T-helper 17 cell (primary cell): ENCODE results near the gene OLIG2. TPM values are rescaled to one million over a fixed set of nuclear protein-coding genes. Genes with fewer than 3 reads are reported as not detected.

Experiments used
- ATAC-seq: fragments of 150-1000 bp; cut with Tn5 transposase; 2 replicates; pipeline ENCODE4 v1.10.0; 2021; ENCODE audit warnings: mild to moderate bottlenecking, moderate library complexity
- DNase-seq, 3 donors: peaks; one replicate each; pipeline versions ENCODE4 v3.0.0 to v3.0.0-alpha.2; 2020 to 2021
- H3K9me3 ChIP-seq: one replicate; pipeline ENCODE4 v1.7.0; 2013; ENCODE audit warnings: low read length, mild to moderate bottlenecking; ENCODE audit not compliant: control insufficient read depth, poor library complexity, severe bottlenecking
- H3K27ac Mint-ChIP-seq: one replicate; pipeline ENCODE4 v1.8.0; 2022; ENCODE audit warnings: mild to moderate bottlenecking, moderate library complexity, mixed read lengths
- H3K27me3 Mint-ChIP-seq: one replicate; pipeline ENCODE4 v1.8.0; 2022; ENCODE audit warnings: mixed read lengths
- H3K36me3 Mint-ChIP-seq: one replicate; pipeline ENCODE4 v1.8.0; 2022; ENCODE audit warnings: low read depth, mixed read lengths
- H3K4me1 Mint-ChIP-seq: one replicate; pipeline ENCODE4 v1.8.0; 2022; ENCODE audit warnings: mild to moderate bottlenecking, mixed read lengths
- H3K4me3 Mint-ChIP-seq: one replicate; pipeline ENCODE4 v1.8.0; 2022; ENCODE audit warnings: mild to moderate bottlenecking, moderate library complexity, mixed read lengths
- total RNA-seq, 4 donors: library from RNA in 2 of 4; stranded (reverse) in 2 of 4; gene quantifications; one replicate each; pipeline ENCODE4 v1.2.3 and lab custom pipeline; 2022 to 2026

OLIG2 gene
- total RNA-seq, 2 donors from 2014 or later = not detected

- H3K9me3 ChIP-seq = no peaks in the 10 kb centered on the region
- peaks cover 63% of the 10 kb centered on the region for H3K27me3 Mint-ChIP-seq
- H3K4me1 Mint-ChIP-seq = no peaks in the 10 kb centered on the region
- H3K4me3 Mint-ChIP-seq = no peak overlapping the region
- DNase-seq (no peak), ATAC-seq (no peak)
- H3K27ac Mint-ChIP-seq = no peak overlapping the region
- peaks cover 7% of the 10 kb centered on the region for H3K36me3 Mint-ChIP-seq
These were observed 14.8 kb upstream of the OLIG2 start for GRCh38 chr21:33010931-33011330.

GRCh38 chr21:33011462-33011861 is 14.3 kb upstream of the OLIG2 start:
- no peaks in the 10 kb centered on the region for H3K4me1 Mint-ChIP-seq
- DNase-seq = no peak
- no peaks in the 10 kb centered on the region for H3K9me3 ChIP-seq
- H3K36me3 Mint-ChIP-seq = peaks cover 7% of the 10 kb centered on the region
- peaks cover 67% of the 10 kb centered on the region for H3K27me3 Mint-ChIP-seq
- H3K27ac Mint-ChIP-seq = no peak overlapping the region
- ATAC-seq = peak; percentile 36
- no peak overlapping the region for H3K4me3 Mint-ChIP-seq

- Mint-ChIP-seq H3K27ac (no peak overlapping the region), H3K36me3 (peaks cover 9% of the 10 kb centered on the region), H3K4me1 (peaks cover 2% of the 10 kb centered on the region), H3K27me3 (peaks cover 89% of the 10 kb centered on the region), H3K4me3 (no peak overlapping the region)
- DNase-seq (no peak), ATAC-seq (no peak)
- no peaks in the 10 kb centered on the region for H3K9me3 ChIP-seq
These were observed 12.1 kb upstream of the OLIG2 start for GRCh38 chr21:33013626-33014025.

- no peaks in the 10 kb centered on the region for H3K9me3 ChIP-seq
- Mint-ChIP-seq H3K27me3 (peaks cover 91% of the 10 kb centered on the region), H3K4me1 (peaks cover 8% of the 10 kb centered on the region), H3K27ac (no peak overlapping the region), H3K36me3 (peaks cover 15% of the 10 kb centered on the region), H3K4me3 (no peak overlapping the region)
- no peak for DNase-seq
- no peak for ATAC-seq
These were observed 11.4 kb upstream of the OLIG2 start for GRCh38 chr21:33014331-33014730.

- ATAC-seq (no peak), DNase-seq (no peak)
- Mint-ChIP-seq H3K27ac (no peak overlapping the region), H3K36me3 (peaks cover 16% of the 10 kb centered on the region), H3K4me3 (no peak overlapping the region), H3K27me3 (peaks cover 93% of the 10 kb centered on the region), H3K4me1 (peaks cover 11% of the 10 kb centered on the region)
- no peaks in the 10 kb centered on the region for H3K9me3 ChIP-seq
These were observed 10.6 kb upstream of the OLIG2 start for GRCh38 chr21:33015096-33015495.

- H3K27ac Mint-ChIP-seq = no peak overlapping the region
- peaks cover 93% of the 10 kb centered on the region for H3K27me3 Mint-ChIP-seq
- no peak overlapping the region for H3K4me3 Mint-ChIP-seq
- no peaks in the 10 kb centered on the region for H3K9me3 ChIP-seq
- DNase-seq (no peak), ATAC-seq (no peak)
- peaks cover 16% of the 10 kb centered on the region for H3K4me1 Mint-ChIP-seq
- H3K36me3 Mint-ChIP-seq = peaks cover 18% of the 10 kb centered on the region
These were observed 10.0 kb upstream of the OLIG2 start for GRCh38 chr21:33015756-33016155.

GRCh38 chr21:33018707-33019465 is 6.8 kb upstream of the OLIG2 start:
- H3K9me3 ChIP-seq = no peaks in the 10 kb centered on the region
- H3K27me3 Mint-ChIP-seq = peaks cover 94% of the 10 kb centered on the region
- peaks cover 19% of the 10 kb centered on the region for H3K36me3 Mint-ChIP-seq
- peaks cover 23% of the 10 kb centered on the region for H3K4me1 Mint-ChIP-seq
- ATAC-seq (no peak), DNase-seq (no peak)
- H3K27ac Mint-ChIP-seq = no peak overlapping the region
- H3K4me3 Mint-ChIP-seq = peak overlapping the region; percentile 77

GRCh38 chr21:33019516-33019884 is 6.2 kb upstream of the OLIG2 start:
- ATAC-seq (no peak), DNase-seq (no peak)
- H3K4me3 Mint-ChIP-seq = peak overlapping the region; percentile 77
- peaks cover 19% of the 10 kb centered on the region for H3K36me3 Mint-ChIP-seq
- H3K4me1 Mint-ChIP-seq = peaks cover 28% of the 10 kb centered on the region
- H3K9me3 ChIP-seq = no peaks in the 10 kb centered on the region
- peaks cover 94% of the 10 kb centered on the region for H3K27me3 Mint-ChIP-seq
- no peak overlapping the region for H3K27ac Mint-ChIP-seq

- Mint-ChIP-seq H3K36me3 (peaks cover 19% of the 10 kb centered on the region), H3K27me3 (peaks cover 94% of the 10 kb centered on the region), H3K4me3 (peak overlapping the region; percentile 77), H3K27ac (no peak overlapping the region), H3K4me1 (peaks cover 28% of the 10 kb centered on the region)
- ATAC-seq (peak; percentile 55), DNase-seq (no peak)
- no peaks in the 10 kb centered on the region for H3K9me3 ChIP-seq
These were observed 5.7 kb upstream of the OLIG2 start for GRCh38 chr21:33019885-33020557.

- no peaks in the 10 kb centered on the region for H3K9me3 ChIP-seq
- DNase-seq (no peak), ATAC-seq (no peak)
- Mint-ChIP-seq H3K4me1 (peaks cover 28% of the 10 kb centered on the region), H3K36me3 (peaks cover 17% of the 10 kb centered on the region), H3K27me3 (peaks cover 91% of the 10 kb centered on the region), H3K27ac (no peak overlapping the region), H3K4me3 (peak overlapping the region; percentile 77)
These were observed 5.1 kb upstream of the OLIG2 start for GRCh38 chr21:33020558-33021100.

GRCh38 chr21:33021150-33021549 is 4.6 kb upstream of the OLIG2 start:
- Mint-ChIP-seq H3K36me3 (peaks cover 17% of the 10 kb centered on the region), H3K27me3 (peaks cover 91% of the 10 kb centered on the region), H3K27ac (no peak overlapping the region), H3K4me3 (peak overlapping the region; percentile 36), H3K4me1 (peaks cover 32% of the 10 kb centered on the region)
- ATAC-seq (no peak), DNase-seq (no peak)
- H3K9me3 ChIP-seq = no peaks in the 10 kb centered on the region

GRCh38 chr21:33021667-33022066 is 4.1 kb upstream of the OLIG2 start:
- H3K36me3 Mint-ChIP-seq = peaks cover 17% of the 10 kb centered on the region
- H3K4me1 Mint-ChIP-seq = peaks cover 37% of the 10 kb centered on the region
- H3K27ac Mint-ChIP-seq = peak overlapping the region; percentile 54
- H3K27me3 Mint-ChIP-seq = peaks cover 91% of the 10 kb centered on the region
- H3K9me3 ChIP-seq = no peaks in the 10 kb centered on the region
- ATAC-seq = no peak
- H3K4me3 Mint-ChIP-seq = no peak overlapping the region
- no peak for DNase-seq

GRCh38 chr21:33022489-33022827 is 3.3 kb upstream of the OLIG2 start:
- Mint-ChIP-seq H3K36me3 (peaks cover 17% of the 10 kb centered on the region), H3K27me3 (peaks cover 88% of the 10 kb centered on the region), H3K4me3 (peak overlapping the region; percentile 49), H3K27ac (peak overlapping the region; percentile 54), H3K4me1 (peaks cover 42% of the 10 kb centered on the region)
- DNase-seq (no peak), ATAC-seq (no peak)
- no peaks in the 10 kb centered on the region for H3K9me3 ChIP-seq
